IMR-90 (cell line): ENCODE data around the gene PRR16. TPM values are rescaled to one million over a fixed set of nuclear protein-coding genes. Genes with fewer than 3 reads are reported as not detected.

Experiments
- ATAC-seq: fragments of 200-7000 bp; cut with Tn5 transposase; 2 replicates; pipeline ENCODE4 v1.9.1; 2020; ENCODE audit warnings: low read depth, mild to moderate bottlenecking, moderate library complexity
- BruUV-seq: library from RNA; stranded (reverse); fragments of 400-500 nt; replicated peaks from 2 replicates; lab custom pipeline; 2021; lab: Mats Ljungman, UMichigan
- CTCF ChIA-PET: fragments of 300-600 bp; formaldehyde crosslinking; extraction: SDS; loops from one replicate; lab custom pipeline; 2021; ENCODE audit warnings: antibody characterized with exemption; lab: Yijun Ruan, JAX
- POLR2A ChIA-PET: fragments of 300-600 bp; sonication (Branson Sonifier 250); formaldehyde crosslinking; loops from one replicate; lab custom pipeline; 2022; ENCODE audit warnings: antibody characterized with exemption; ENCODE audit not compliant: unreplicated experiment; lab: Charles Lee
- DNase-seq: peaks from one replicate; pipeline ENCODE4 v3.0.0; 2013
- H2AFZ ChIP-seq: replicated peaks from 2 replicates; pipeline ENCODE3; 2013; ENCODE audit warnings: low read length, mild to moderate bottlenecking; ENCODE audit not compliant: poor library complexity
- H2AK5ac ChIP-seq: 2 replicates; pipeline ENCODE4 v1.6.1; 2013; ENCODE audit warnings: low read depth, low read length, inconsistent platforms
- H2AK9ac ChIP-seq: replicated peaks from 2 replicates; pipeline ENCODE3; 2013; ENCODE audit warnings: mild to moderate bottlenecking, low read depth, low read length, moderate library complexity; ENCODE audit not compliant: poor library complexity
- H2BK120ac ChIP-seq: 2 replicates; pipeline ENCODE4 v1.6.1; 2013; ENCODE audit warnings: low read depth, low read length, inconsistent platforms
- H2BK15ac ChIP-seq: 3 replicates; pipeline ENCODE4 v1.6.1; 2013; ENCODE audit warnings: low read depth, low read length, inconsistent platforms
- H2BK20ac ChIP-seq: 2 replicates; pipeline ENCODE4 v1.6.1; 2013; ENCODE audit warnings: low read depth, mild to moderate bottlenecking, inconsistent platforms, low read length, moderate library complexity
- H2BK5ac ChIP-seq: 2 replicates; pipeline ENCODE4 v1.6.1; 2013; ENCODE audit warnings: mild to moderate bottlenecking, low read depth, low read length, inconsistent platforms; ENCODE audit not compliant: poor library complexity, severe bottlenecking
- H3K14ac ChIP-seq: replicated peaks from 2 replicates; pipeline ENCODE4 v1.6.1; 2013; ENCODE audit warnings: low read depth, low read length, inconsistent platforms
- H3K18ac ChIP-seq: 2 replicates; pipeline ENCODE4 v1.6.1; 2013; ENCODE audit warnings: low read depth, low read length, control low read depth
- H3K23ac ChIP-seq: 2 replicates; pipeline ENCODE4 v1.6.1; 2013; ENCODE audit warnings: low read depth, low read length, inconsistent platforms
- H3K27ac ChIP-seq: 2 replicates; pipeline ENCODE4 v1.5.1; 2013; ENCODE audit warnings: mild to moderate bottlenecking, control low read depth, low read length; ENCODE audit not compliant: insufficient read depth
- H3K27me3 ChIP-seq: 2 replicates; pipeline ENCODE4 v1.6.1; 2013; ENCODE audit warnings: low read length; ENCODE audit not compliant: control insufficient read depth, insufficient read depth
- H3K36me3 ChIP-seq: 2 replicates; pipeline ENCODE4 v1.6.1; 2013; ENCODE audit warnings: low read length, mixed read lengths; ENCODE audit not compliant: control insufficient read depth, insufficient read depth
- H3K4ac ChIP-seq: 2 replicates; pipeline ENCODE4 v1.6.1; 2013; ENCODE audit warnings: low read depth, low read length, inconsistent platforms
- H3K4me1 ChIP-seq: 2 replicates; pipeline ENCODE4 v1.6.1; 2013; ENCODE audit warnings: low read length, mixed read lengths; ENCODE audit not compliant: control insufficient read depth, insufficient read depth
- H3K4me2 ChIP-seq: 2 replicates; pipeline ENCODE4 v1.6.1; 2013; ENCODE audit warnings: low read depth, mild to moderate bottlenecking, control low read depth, low read length, moderate library complexity
- H3K4me3 ChIP-seq: 2 replicates; pipeline ENCODE4 v1.5.1; 2013; ENCODE audit warnings: low read depth, mild to moderate bottlenecking, control low read depth, low read length, moderate library complexity; ENCODE audit not compliant: insufficient read depth
- H3K56ac ChIP-seq: 2 replicates; pipeline ENCODE4 v1.6.1; 2013; ENCODE audit warnings: low read length, inconsistent platforms; ENCODE audit not compliant: insufficient read depth; ENCODE audit errors: extremely low read depth
- H3K79me1 ChIP-seq, 2 experiments: 2 replicates each; pipeline ENCODE4 v1.6.1; 2013; ENCODE audit warnings: low read length in 2 of 2, inconsistent platforms in 1 of 2, low read depth in 1 of 2
- H3K9ac ChIP-seq: 2 replicates; pipeline ENCODE4 v1.6.1; 2013; ENCODE audit warnings: low read depth, low read length, control low read depth
- H3K9me1 ChIP-seq: 2 replicates; pipeline ENCODE4 v1.6.1; 2013; ENCODE audit warnings: low read length, inconsistent platforms; ENCODE audit not compliant: insufficient read depth
- H3K9me3 ChIP-seq: 2 replicates; pipeline ENCODE4 v1.6.1; 2013; ENCODE audit warnings: low read length; ENCODE audit not compliant: control insufficient read depth, insufficient read depth
- H4K20me1 ChIP-seq: 2 replicates; pipeline ENCODE4 v1.6.1; 2013; ENCODE audit warnings: low read length, inconsistent platforms; ENCODE audit not compliant: insufficient read depth
- H4K5ac ChIP-seq: 2 replicates; pipeline ENCODE4 v1.6.1; 2013; ENCODE audit warnings: mild to moderate bottlenecking, low read depth, low read length, control low read depth
- H4K8ac ChIP-seq, 2 experiments: 2 replicates each; pipeline ENCODE4 v1.6.1; 2013; ENCODE audit warnings: low read depth in 2 of 2, low read length in 2 of 2, control low read depth in 1 of 2, inconsistent platforms in 1 of 2
- H4K91ac ChIP-seq: 2 replicates; pipeline ENCODE4 v1.6.1; 2013; ENCODE audit warnings: low read depth, low read length, inconsistent platforms; ENCODE audit not compliant: insufficient read depth
- CEBPB ChIP-seq: IDR thresholded peaks from 2 replicates; pipeline ENCODE4 v1.6.1; 2012; ENCODE audit warnings: low read depth, low read length, improper control_type of control experiment
- FOS ChIP-seq: fragments of 150-350 bp; IDR thresholded peaks from 2 replicates; pipeline ENCODE4 v1.6.1; 2016; ENCODE audit warnings: low read depth, low read length
- MAFK ChIP-seq: IDR thresholded peaks from 2 replicates; pipeline ENCODE4 v1.6.1; 2012; ENCODE audit warnings: low read depth, low read length, improper control_type of control experiment
- RCOR1 ChIP-seq: IDR thresholded peaks from 2 replicates; pipeline ENCODE4 v1.6.1; 2012; ENCODE audit warnings: mild to moderate bottlenecking, low read length, improper control_type of control experiment; ENCODE audit not compliant: insufficient replicate concordance
- WGBS, 2 experiments: methylation state at CpG; one replicate each; pipeline versions ENCODE4 v1.1.5 to v1.1.7; 2013; ENCODE audit warnings: missing lambda C conversion rate in 2 of 2; ENCODE audit not compliant: insufficient read length in 1 of 2; ENCODE audit errors: extremely low coverage in 2 of 2; 5-methylcytosine and 5-hydroxymethylcytosine counted together
- dilution Hi-C: fragments of 300-500 bp; cut with HindIII; formaldehyde crosslinking; loops from one replicate; pipeline ENCODE4 v1.14.3; 2018; ENCODE audit warnings: low sequenced_read_pairs; ENCODE audit not compliant: unreplicated experiment
- in situ Hi-C: fragments of 300-500 bp; cut with MboI; formaldehyde crosslinking; loops from 3 replicates; pipeline ENCODE4 v1.14.3; 2019; ENCODE audit warnings: low sequenced_read_pairs, inconsistent platforms, mixed read lengths
- intact Hi-C: fragments of 100-400 bp; cut with micrococcal nuclease; formaldehyde crosslinking; loops from 2 replicates; pipeline ENCODE4 v1.10.0; 2022
- polyA plus RNA-seq, 3 experiments: library from polyadenylated mRNA; depleted of rRNA; stranded (reverse); fragments of >200 nt; gene quantifications; 2 replicates each; pipeline ENCODE4 v1.2.3, GENCODE V29; 2012; ENCODE audit warnings: low replicate concordance in 1 of 3
- total RNA-seq: library from RNA; depleted of rRNA; stranded (reverse); fragments of >200 nt; gene quantifications from 2 replicates; pipeline ENCODE4 v1.2.3, GENCODE V29; 2012

PRR16 gene
- total and polyA plus RNA-seq, 2 of the 4 experiments (the other 2 are of a cell fraction), result 9.9 to 45.2 TPM

DNA sequence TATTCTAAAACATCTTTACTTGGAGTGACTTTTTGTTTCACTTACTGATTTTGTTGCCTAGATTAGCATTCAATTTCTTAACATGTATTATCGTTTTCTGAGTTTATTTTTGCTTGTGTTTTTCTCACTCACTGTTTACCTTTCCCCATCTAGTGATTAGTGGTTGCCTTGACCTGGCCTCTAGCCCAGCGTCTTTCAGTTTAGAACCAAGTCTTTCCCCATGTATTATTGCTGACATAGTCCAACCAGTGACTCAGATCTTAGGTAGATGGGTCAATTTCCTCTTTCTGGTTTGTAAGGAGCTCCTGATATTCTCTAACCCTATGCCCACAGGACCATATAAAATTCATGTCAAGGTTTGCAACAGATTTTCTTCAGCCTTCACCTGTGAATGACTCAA is 135.5 kb downstream of the PRR16 start:
- peak overlapping the region; percentile 29; the same call in 1 of the 2 replicates for H3K4me2 ChIP-seq
- CTCF ChIA-PET, result no interaction called here

More for the DNA sequence above, 135.5 kb downstream of the PRR16 start:
- WGBS, 2 experiments, result no CpG with 5 or more reads among the region's 2 CpGs
- BruUV-seq, result no TSS peak
- H2AK5ac ChIP-seq, result no peak overlapping the region
- H2BK15ac ChIP-seq, result no peak overlapping the region
- no peak overlapping the region for H3K4me3 ChIP-seq
- no peak overlapping the region for H2AFZ ChIP-seq
- H3K9ac ChIP-seq, result no peak overlapping the region
- H4K91ac ChIP-seq, result no peak overlapping the region
- no peak overlapping the region for H3K56ac ChIP-seq
- intact Hi-C loops (loop anchor here (5.0 kb wide), 1 partner anchor 42 kb away; no protein-coding TSS in a partner anchor), dilution Hi-C loops (no loop called here), in situ Hi-C loops (no loop called here)
- no peaks in the 10 kb centered on the region for H3K27me3 ChIP-seq
- peaks cover 2% of the 10 kb centered on the region; the same call in 1 of the 2 replicates for H3K4me1 ChIP-seq
- no peaks in the 10 kb centered on the region for H3K36me3 ChIP-seq
- peak; percentile 75 for ATAC-seq
- POLR2A ChIA-PET, result no interaction called here
- H4K20me1 ChIP-seq, result no peaks in the 10 kb centered on the region
- no peak overlapping the region for H2BK120ac ChIP-seq
- no peak overlapping the region for H3K23ac ChIP-seq
- no peak overlapping the region for H3K18ac ChIP-seq
- peak overlapping the region in 1 of 2 experiments; percentile 14; a peak in 1 of 4 replicates for H4K8ac ChIP-seq
- no peak overlapping the region for H2BK20ac ChIP-seq
- peaks cover 3% of the 10 kb centered on the region; the same call in 1 of the 2 replicates for H3K9me3 ChIP-seq
- peaks cover 10 to 31% of the 10 kb centered on the region in 2 experiments; a peak in 3 of 4 replicates for H3K79me1 ChIP-seq
- no peak overlapping the region for H4K5ac ChIP-seq
- no peak overlapping the region for H3K4ac ChIP-seq
- peak overlapping the region; percentile 60 for H2BK5ac ChIP-seq
- no peak overlapping the region for H3K27ac ChIP-seq
- H3K9me1 ChIP-seq, result no peaks in the 10 kb centered on the region
- no peak overlapping the region for H3K14ac ChIP-seq
- no peak overlapping the region for H2AK9ac ChIP-seq
- peak; percentile 84 for DNase-seq
- TF ChIP-seq RCOR1 (no peak), MAFK (peak; percentile 69), FOS (peak; percentile 51; the same call in 1 of the 2 replicates), CEBPB (peak; percentile 52)
